Hair follicle dermal papilla cell (primary cell): ENCODE results near the gene RDH12. TPM values are rescaled to one million over a fixed set of nuclear protein-coding genes. Genes with fewer than 3 reads are reported as not detected.

Source experiments
- small RNA-seq: library from RNA; depleted of rRNA; stranded (forward); fragments of <200 nt; gene quantifications from one replicate; pipeline ENCODE3, GENCODE V24; 2012
- total RNA-seq: library from RNA; depleted of rRNA; stranded (reverse); fragments of >200 nt; gene quantifications from 2 replicates; pipeline ENCODE4 v1.2.3, GENCODE V29; 2012

Gene RDH12
- not detected in 2 replicates for total RNA-seq

GRCh38 chr14:67701492-67701891, at the start of gene RDH12:
Gene RDH12, plus strand, starts transcription at chr14:67701886. Its CDS starts 20,757 bp downstream, at chr14:67722643.

GRCh38 chr14:67674480-67675218, 27.0 kb upstream of the RDH12 start, which contains the start of gene VTI1B:
Gene VTI1B, minus strand, starts transcription at chr14:67674632. Its CDS starts 143 bp downstream, at chr14:67674489.

GRCh38 chr14:67695394-67695949, 6.2 kb upstream of the RDH12 start, which contains the start of gene RDH11:
Gene RDH11, minus strand, starts transcription at chr14:67695764. Its CDS starts 61 bp downstream, at chr14:67695703.

Small RNA genes lying within 50 kb of the gene (small RNA-seq; reads per million reads assigned to genes)
- gene AL049779.3, result not detected
- not detected for gene RN7SL369P
- not detected for gene RNA5SP386

Other genes with a start within 250 kb of the RDH12 start
- 1.6 and 1.8 TPM in 2 replicates for gene TMEM229B, start 213.2 kb upstream of the RDH12 start, total RNA-seq
- gene PLEKHH1, start 168.6 kb upstream of the RDH12 start, total RNA-seq, result 0.32 and 1.8 TPM in 2 replicates
- 14.8 TPM in 2 replicates for gene PIGH, start 101.6 kb upstream of the RDH12 start, total RNA-seq
- gene ARG2, start 82.0 kb upstream of the RDH12 start, total RNA-seq, result 5.3 and 5.7 TPM in 2 replicates
- gene VTI1B, start 27.3 kb upstream of the RDH12 start, total RNA-seq, result 49.2 and 52.5 TPM in 2 replicates
- 91.7 and 103 TPM in 2 replicates for gene RDH11, start 6.1 kb upstream of the RDH12 start, total RNA-seq
- gene ZFYVE26, start 114.7 kb downstream of the RDH12 start, total RNA-seq, result 31.8 and 41.5 TPM in 2 replicates
- gene RAD51B, start 117.9 kb downstream of the RDH12 start, total RNA-seq, result 14.1 and 23.4 TPM in 2 replicates